HG03457 (cell line): ENCODE data around the gene DYTN.

ENCODE experiments used
- ATAC-seq: cut with Tn5 transposase; IDR thresholded peaks from one replicate; pipeline ENCODE4 v1.9.1; 2021; ENCODE audit warnings: moderate number of reproducible peaks; ENCODE audit not compliant: unreplicated experiment

DYTN gene

GRCh38 chr2:206615417-206616089, 102.6 kb downstream of the DYTN start:
- ATAC-seq, result no peak

- no peak for ATAC-seq
These were observed 103.4 kb downstream of the DYTN start for GRCh38 chr2:206614811-206615210.

GRCh38 chr2:206611736-206612135, 106.5 kb downstream of the DYTN start:
- ATAC-seq, result no peak

- ATAC-seq, result no peak
These were observed 107.0 kb downstream of the DYTN start for GRCh38 chr2:206611191-206611590.

DNA sequence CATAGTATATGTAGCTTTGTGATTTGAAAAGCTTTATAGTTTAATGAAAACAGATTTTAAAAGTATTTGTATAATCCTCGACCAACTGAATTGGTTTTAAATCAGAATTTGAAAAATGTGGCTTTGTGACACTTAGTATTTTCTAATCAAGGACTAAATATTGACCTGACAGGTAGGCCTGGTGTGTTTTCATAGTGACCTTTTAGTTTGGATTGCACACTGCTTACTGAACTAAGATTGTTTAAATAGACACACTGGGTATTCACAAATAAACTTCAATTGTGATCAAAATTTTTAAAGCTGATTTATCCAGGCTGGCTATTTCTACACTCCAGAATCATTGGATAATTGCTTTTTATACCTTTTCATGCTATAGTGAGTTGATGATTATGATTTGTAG, 107.7 kb downstream of the DYTN start:
- ATAC-seq, result no peak

- ATAC-seq, result no peak
These were observed 115.0 kb downstream of the DYTN start for GRCh38 chr2:206603243-206603642.
